ENCODE measurements around the gene CALM3.

The CALM3 gene

DNA sequence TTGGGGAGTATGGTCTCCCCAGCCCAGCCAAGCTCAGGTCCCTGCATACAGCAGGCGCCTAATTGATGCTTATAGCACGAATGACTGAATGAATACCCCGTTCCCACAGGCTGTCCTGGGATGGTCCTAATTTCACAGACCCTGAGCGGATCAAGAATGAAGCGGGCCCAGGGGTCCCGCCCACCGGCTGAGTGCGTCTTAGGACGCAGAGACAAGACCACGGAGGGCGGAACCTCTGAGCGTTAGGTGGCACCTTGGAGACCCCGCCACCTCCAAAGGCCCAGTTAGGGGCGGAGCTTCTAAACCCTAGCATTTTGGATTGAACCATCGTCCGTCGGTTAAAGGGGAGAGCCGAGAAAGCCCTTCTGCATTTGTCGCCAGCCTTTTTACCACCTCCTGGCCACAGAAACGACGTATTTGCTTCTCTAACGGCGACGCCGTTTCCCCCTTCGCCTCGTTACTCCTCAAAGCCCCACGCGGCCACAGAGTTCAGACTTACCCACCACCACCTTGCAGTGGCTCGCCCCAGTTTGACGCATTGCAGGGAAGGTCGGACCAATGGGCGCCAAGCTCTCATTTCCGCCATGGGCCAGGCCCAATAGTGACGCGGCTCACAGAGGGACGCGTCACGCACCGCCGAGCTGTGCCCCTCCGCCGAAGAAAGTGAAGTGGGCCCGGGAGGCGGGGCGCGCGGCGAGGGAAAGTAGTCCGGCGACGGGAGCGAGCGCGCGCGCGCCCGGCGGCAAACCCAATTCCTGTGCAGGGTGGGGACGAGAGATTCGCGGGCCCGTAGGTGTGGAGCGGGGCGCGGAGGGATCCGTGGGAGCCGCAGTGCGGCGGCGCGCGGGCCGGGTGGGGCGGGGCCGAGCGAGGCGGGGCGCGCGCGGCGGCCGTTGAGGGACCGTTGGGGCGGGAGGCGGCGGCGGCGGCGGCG is 479 bp upstream of the CALM3 start:
- DNase-seq, result peak; percentile 96

DNA sequence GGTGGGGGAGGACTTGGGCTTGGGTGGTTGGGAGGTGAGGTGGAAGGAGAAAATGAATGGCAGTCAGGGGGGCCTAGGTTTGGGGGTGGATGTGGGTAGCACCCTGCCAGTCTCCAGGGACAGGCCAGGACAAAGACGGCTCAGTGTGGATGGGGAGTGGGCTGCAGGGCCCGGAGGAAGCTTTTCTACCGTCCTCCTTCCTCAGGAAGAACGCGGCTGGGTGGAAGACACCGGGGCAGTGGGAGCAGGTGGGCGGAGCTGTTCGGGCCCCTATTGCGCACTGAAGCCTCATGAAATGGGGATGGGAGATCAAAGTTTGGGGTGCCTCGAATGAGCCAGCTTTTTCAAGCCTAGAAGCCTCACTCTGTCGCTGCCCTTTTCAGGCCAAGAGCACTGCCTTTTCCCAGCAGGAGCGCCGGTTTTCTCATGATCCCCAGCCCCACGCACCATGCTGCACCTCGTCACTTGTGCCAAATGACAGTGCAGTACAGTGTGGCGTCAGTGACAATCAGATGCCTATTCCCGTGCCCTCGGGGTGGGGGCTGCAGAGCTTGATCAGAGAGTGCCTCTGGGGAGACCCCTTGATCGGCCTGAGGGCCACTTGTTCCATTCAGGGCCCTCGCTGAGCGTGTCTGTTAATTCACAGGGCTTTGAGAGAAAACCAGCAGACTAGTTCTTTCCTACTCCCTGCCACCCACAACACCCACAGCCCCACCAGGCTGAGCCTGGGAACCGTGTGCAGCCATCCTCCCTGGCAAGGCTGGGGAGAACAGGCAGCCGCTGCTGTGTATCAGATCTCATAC is 1.5 kb downstream of the CALM3 start:
- DNase-seq, result no peak

DNA sequence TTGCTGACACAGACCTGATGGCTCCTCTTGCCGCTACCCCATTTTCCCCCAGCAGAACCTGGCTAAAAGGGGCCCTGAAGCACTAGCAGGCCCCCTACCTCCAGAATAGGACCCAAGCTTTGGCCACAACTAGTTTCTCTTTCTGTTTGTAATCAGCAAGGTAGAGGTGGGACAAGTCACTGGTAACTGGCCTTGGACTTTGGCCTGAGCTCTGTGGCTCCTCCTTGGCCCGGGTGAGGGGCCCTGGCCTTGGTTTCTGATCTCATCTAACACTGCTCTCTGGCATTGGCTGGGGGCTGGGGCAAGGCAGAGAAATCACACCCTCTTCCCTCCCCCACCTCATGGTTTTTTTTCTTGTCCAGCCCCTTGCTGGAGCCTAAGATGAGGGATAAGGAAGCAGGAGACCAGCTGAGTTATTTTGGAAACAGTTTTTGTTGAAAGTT is 2.1 kb downstream of the CALM3 start:
- DNase-seq, result no peak

DNA sequence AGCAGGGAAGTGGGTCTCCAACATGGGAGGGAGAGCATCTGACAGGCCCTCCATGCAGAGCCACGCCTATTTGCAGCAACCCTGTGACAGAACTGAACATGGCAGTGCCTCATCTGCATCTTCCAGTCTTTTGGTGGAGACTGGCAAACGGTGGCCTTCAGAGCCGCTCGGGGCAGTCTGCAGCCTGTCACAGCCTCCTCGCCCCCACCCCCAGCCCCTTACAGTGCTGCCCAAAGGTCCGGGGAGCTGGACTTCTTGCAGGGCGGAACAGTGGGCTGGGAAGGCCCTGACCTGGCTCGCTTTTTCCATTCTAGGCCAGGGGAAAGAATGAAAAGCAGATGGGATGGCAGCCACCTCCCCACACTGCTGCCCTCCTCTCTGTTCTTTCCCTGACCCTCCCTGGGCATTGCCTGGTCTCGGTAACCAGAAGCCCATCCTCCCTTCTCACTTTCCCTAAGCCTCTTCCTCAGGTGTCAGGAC is 2.7 kb downstream of the CALM3 start:
- DNase-seq, result no peak

DNA sequence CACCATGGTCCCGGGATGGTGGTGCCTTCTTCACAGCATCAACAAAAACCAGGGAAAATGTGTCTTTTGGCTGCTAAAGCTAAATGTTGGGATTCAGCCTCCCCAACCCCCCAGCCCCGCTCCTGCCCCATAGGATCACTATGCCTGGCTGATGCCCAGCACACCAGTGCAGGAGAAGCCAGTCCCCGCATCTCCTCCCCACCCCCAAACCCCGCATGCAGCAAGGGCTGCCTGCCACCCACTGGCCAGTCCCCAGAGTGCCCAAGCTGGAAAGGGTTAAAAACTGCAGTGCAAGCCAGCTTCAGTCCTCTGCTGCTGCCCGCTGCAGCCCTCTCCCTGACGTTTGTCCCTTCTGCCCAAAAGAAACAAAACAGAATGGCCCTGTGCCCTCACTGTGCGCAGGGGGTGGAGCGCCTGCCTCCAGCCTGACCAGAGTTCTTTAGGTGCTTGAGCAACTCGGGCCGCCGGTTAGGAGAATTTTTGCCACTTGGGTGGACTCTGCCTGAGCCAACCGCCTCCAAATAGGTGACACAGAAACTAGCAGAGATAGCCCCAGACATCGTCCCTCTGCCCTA is 3.7 kb downstream of the CALM3 start:
- DNase-seq, result no peak

DNA sequence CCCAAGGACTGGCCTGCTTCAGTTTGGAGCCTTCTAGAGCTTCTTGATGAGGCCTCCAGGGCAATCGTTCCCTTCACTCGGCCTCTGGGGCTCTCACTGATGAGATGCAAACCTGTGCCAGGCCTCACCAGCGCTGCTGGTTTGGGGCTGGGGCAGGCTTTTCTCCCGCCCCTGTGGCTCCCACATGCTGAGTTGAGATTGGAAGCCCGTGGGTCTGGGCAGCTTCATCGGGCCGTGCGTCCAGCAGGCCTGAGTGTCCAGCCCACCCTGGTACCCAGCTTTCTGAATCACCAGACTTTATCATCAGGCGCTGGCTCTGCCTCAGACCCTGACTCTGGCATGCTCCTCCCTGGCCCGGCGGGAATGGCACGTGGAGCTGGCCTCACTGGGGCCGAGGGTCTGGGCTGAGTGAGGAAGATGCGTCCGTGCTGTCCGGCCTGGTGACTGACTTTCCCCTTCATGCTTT is 4.3 kb downstream of the CALM3 start:
- DNase-seq, result no peak

DNA sequence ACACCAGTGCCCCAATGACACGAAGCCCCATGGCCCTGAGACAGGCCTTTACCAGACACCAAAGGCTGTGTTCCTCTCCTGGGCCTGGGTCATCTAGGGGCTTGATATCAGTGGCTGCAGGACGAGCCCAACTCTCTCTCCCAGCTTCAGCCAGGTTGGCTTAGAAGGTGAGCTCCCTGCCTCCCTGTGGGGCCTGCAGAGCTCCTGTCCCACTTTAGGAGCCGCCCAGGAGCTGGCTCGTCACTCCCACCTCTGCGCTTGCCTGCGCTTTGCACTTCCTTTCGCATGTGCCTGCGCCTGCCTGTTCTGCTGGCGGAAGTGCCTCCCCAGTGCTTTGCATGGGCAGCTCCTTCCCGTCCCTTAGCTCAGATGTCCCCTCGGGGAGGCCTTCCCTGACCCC is 4.9 kb downstream of the CALM3 start:
- DNase-seq, result no peak

DNA sequence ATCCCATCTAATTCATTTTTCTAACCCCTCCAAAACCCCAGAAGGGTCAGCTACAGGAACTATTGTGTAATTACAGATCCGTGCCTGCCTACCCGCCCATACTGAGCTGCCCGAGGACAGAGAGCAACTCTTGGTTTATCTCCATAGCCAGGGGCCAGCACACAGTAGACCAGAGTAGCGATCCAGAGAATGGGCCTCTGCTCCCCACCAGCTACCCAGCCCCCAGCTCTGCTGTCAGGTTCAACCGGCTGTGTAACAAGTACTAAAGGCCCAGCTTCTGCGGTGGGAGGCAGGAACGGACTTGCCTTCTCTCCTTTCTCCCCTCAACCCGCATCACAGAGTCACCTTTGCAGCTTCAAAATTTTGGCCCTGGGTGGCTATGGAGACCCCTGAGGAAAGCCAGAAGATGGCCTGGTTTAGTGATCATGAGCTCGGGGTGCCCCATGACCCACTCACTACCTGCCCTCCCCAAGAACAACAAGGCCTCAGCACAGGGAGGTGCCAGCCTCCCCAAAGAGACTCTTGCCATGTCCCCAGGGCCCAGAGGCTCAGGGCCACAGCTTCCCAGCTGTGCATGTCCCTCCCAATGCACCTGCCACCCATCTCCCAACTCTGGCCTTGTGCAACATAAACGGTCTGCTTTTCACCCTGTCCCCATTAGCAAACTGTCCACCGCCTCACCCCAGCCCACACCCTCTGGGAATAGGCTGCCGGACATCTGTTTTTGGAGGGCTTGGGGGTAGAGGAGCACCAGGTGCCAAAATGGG is 5.7 kb downstream of the CALM3 start:
- no peak for DNase-seq

DNA sequence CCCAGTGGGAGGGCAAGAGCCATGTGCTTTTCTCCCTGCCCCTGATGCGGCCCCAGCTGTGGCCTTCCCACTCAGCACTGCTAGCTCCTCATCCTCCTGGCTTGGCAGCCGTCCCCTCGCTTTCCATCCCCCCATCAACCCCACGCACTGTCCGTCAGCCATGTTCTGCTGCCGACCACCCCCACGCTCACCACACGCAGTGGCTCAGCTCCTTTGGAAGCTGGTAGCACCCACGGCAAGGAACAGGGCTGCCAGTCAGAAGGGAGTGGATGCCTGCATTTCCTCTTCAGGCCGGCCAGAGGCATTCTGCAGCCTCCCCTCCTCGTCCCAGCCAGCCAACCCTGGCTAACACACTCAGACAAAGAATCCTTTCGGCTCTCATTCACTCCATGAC is 6.3 kb downstream of the CALM3 start:
- peak; percentile 99 for DNase-seq

DNA sequence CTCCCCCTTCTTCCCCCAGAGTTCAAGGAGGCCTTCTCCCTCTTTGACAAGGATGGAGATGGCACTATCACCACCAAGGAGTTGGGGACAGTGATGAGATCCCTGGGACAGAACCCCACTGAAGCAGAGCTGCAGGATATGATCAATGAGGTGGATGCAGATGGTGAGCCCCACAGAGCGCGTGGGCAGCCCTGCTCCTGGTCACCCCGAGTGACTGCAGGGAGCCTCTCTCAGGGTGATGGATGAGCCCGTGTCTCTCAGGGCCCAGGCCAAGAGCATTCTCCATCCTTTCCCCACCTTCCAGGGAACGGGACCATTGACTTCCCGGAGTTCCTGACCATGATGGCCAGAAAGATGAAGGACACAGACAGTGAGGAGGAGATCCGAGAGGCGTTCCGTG is 7.0 kb downstream of the CALM3 start:
- DNase-seq, result no peak

DNA sequence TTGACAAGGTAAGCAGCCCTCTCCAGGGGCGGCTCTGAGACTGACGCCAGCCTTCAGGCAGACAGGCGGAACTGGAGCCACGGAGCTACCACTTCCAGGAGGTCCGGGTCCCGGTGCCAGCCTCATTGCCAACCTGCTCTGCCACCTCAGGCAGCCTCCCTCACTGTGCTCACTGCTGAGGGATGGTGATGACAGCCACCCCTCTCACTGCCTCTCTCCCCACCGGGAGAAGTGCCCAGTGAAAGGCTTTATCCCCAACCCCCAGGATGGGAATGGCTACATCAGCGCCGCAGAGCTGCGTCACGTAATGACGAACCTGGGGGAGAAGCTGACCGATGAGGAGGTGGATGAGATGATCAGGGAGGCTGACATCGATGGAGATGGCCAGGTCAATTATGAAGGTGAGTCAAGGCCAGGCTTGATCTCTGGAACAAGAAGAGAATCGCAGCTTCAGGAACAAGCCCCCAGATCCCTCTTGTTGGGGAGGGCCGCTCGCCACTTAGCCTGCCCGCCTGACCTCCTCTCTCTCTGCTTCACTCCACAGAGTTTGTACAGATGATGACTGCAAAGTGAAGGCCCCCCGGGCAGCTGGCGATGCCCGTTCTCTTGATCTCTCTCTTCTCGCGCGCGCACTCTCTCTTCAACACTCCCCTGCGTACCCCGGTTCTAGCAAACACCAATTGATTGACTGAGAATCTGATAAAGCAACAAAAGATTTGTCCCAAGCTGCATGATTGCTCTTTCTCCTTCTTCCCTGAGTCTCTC is 7.6 kb downstream of the CALM3 start:
- DNase-seq, result no peak

DNA sequence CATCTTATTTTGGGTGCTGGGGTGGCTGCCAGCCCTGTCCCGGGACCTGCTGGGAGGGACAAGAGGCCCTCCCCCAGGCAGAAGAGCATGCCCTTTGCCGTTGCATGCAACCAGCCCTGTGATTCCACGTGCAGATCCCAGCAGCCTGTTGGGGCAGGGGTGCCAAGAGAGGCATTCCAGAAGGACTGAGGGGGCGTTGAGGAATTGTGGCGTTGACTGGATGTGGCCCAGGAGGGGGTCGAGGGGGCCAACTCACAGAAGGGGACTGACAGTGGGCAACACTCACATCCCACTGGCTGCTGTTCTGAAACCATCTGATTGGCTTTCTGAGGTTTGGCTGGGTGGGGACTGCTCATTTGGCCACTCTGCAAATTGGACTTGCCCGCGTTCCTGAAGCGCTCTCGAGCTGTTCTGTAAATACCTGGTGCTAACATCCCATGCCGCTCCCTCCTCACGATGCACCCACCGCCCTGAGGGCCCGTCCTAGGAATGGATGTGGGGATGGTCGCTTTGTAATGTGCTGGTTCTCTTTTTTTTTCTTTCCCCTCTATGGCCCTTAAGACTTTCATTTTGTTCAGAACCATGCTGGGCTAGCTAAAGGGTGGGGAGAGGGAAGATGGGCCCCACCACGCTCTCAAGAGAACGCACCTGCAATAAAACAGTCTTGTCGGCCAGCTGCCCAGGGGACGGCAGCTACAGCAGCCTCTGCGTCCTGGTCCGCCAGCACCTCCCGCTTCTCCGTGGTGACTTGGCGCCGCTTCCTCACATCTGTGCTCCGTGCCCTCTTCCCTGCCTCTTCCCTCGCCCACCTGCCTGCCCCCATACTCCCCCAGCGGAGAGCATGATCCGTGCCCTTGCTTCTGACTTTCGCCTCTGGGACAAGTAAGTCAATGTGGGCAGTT is 8.6 kb downstream of the CALM3 start:
- DNase-seq, result no peak

DNA sequence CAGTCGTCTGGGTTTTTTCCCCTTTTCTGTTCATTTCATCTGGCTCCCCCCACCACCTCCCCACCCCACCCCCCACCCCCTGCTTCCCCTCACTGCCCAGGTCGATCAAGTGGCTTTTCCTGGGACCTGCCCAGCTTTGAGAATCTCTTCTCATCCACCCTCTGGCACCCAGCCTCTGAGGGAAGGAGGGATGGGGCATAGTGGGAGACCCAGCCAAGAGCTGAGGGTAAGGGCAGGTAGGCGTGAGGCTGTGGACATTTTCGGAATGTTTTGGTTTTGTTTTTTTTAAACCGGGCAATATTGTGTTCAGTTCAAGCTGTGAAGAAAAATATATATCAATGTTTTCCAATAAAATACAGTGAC is 9.3 kb downstream of the CALM3 start:
- DNase-seq, result no peak

DNA sequence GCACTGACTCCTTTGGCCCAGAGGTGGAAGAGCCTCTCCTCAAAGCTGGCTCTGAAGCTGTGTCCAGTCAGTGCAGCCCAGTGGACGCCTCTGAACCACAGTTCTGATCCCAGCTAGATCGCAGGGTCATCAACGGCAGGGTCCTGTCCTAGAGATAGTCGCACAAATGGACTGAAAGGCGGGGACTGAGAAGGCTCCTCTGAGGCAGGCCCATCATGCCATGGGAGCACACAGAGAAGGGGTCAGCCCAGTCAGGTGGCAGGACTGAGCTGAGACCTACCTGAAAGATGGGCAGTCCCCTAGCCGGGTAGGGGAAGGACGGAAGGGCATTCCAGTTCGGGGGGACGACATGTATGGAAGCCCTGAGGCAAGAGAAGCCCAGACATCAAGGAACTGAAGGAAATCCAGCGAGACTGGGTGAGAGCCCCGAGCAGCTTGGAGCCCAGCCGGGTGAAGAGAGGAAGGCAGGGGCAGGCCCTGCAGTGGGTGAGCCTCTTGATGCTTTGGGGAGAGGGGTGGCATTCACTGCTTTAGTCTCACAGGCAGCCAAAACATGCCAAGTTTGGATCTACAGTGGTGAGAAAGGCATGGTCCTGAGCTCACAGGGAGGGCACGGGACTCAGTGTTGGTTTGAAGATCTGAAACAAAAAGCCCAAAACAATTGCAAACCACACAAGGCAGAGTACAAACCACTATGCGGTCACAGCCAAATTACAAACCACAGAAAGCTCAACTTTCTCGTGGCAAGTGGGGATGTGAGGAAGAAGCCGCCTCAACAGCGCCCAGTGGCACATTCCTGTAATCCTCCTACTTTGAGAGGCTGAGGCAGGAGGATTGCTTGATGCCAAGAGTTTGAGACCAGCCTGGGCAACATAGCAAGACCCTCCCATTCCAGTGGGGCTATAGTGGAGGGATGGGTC is 10.0 kb downstream of the CALM3 start:
- DNase-seq, result no peak

DNA sequence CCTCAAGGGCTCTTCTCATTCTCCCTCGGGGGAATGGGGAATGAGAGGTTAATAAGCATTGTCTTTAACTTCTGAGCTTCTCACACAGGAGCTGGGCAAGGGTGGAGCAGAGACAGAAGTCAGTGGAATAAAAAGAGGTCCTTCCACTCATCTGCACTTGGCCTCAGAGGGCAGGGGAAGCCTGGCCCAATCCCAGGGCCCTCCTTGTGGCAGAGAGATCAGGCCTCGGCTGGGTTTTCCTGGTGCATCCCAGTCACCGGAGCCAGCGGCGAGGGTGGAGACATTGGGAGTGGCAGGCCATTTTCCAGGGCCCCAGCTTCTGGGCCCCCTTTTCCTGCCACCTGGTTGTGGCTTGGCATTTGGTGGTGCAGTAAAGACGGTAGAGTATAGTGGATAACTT is 10.6 kb downstream of the CALM3 start:
- no peak for DNase-seq

DNA sequence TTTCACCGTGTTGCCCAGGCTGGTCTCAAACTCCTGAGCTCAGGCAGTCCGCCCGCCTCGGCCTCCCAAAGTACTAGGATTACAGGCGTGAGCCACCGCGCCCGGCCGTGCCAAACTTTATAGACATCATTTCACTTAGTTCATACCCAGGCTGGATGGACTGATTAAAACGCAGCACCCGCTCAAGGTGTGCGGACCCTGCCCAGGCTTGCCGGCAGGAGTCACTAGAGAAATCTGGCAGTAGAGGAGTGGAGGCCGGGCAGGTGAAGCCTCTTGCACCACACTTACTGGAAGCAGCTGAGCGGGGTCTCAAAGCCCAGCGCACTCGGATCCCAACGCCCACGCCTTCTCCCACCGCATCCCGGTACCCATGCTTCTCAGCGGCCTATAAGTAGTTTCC is 12.4 kb downstream of the CALM3 start:
- DNase-seq, result no peak

DNA sequence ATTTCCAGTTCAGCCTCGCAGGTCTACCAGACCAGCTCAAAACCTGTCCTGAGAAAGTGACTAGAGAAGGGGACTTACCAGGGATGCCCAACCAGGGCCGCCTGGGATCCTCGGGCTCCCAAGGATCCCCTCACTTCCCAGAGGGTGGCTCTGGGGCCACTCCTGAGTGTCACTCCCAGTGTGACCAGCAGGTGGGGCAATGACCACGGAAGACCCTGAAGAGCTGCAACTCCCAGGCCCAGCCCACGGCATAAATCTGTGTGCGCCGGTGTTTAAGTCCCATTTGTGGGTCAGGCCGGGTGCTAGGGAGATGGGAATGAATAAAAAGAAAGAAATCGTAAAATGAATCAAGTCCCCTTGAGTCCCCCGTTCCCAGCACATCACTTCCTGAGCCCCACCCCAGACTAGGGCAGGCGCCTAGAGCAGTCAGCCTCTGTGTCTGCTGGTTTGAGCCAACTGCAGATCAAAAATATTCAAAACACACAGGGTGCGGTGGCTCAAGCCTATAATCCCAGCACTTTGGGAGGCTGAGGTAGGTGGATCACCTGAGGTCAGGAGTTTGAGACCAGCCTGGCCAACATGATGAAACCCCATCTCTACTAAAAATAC is 13.1 kb downstream of the CALM3 start:
- peak; percentile 68 for DNase-seq

DNA sequence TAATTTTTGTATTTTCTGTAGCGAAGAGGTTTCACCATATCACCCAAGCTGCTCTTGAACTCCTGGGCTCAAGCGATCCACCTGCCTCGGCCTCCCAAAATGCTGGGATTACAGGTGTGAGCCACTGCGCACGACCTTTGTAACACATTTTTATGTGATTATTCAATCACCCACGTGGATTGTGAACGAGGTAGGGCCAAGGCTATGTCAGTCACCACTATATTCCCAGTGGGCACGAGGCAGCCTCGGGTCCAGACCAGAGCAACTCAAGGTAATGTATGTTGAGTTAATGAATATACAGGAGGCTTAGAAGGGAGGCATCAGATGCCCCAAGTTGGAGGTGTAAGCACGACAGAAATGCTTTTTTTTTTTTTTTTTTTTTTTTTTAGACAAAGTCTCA is 14.8 kb downstream of the CALM3 start:
- no peak for DNase-seq

DNA sequence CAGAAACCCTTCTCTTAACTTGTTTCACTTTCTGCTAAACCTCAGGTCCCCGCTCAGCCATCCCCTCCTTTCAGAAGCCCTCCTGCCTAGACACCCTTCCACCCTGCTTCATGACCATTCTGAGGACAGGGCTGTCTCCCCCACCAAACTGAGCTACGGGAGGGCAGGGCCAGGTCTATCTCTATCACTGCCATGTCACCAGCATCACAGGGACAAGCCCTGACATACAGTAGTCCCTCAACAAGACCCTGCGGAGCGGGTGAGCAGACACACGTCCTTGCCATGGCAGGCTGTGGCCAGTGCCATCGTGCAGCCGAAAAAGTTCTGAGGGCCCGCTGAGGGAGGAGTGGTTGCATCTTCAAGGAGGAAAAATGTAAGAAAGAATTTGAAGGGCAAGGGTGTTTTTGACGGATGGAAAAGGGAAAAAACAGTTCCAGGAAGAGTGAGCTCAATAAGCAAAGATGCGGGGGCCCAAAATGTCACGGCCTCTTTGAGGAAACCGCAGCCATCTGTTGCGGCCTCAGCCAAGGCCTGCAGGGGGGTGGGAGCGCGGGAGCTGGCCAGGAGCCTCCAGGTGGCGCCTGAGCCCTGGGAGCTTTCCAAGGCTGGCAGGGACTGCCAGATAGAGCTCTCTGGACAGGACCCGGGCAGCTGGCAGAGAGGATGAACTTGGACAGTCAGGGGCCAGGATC is 15.6 kb downstream of the CALM3 start:
- DNase-seq, result peak; percentile 25

All from NCI-H1694 treated with DMSO at 0.1 percent for 48 hours (cell line).